ENCODE results near the gene CCL27. TPM values are rescaled to one million over a fixed set of nuclear protein-coding genes. Genes with fewer than 3 reads are reported as not detected.

The CCL27 gene
- total RNA-seq, 2 experiments from 2014 or later, result 0.23 TPM; not detected in 1

Other genes starting within 250 kb of the CCL27 start
- 10 to 100 TPM in 1 of 2 experiments, 1 to 10 TPM in 1; 9.7 to 12.9 TPM for gene FAM219A, start 204.1 kb downstream of the CCL27 start, total RNA-seq
- gene DNAI1, start 203.9 kb downstream of the CCL27 start, total RNA-seq, result under 1 TPM in 1 of 2 experiments, not detected in 1; 0.34 TPM
- not detected for gene ENHO, start 139.7 kb downstream of the CCL27 start, total RNA-seq
- not detected for gene CNTFR, start 72.9 kb downstream of the CCL27 start, total RNA-seq
- 10 to 100 TPM; 29.3 to 35.2 TPM for gene RPP25L, start 50.6 kb downstream of the CCL27 start, total RNA-seq
- gene DCTN3, start 42.2 kb downstream of the CCL27 start, total RNA-seq, result 10 to 100 TPM; 65.9 to 68.4 TPM
- gene ARID3C, start 33.6 kb downstream of the CCL27 start, total RNA-seq, result under 1 TPM; 0.66 to 0.76 TPM
- 10 to 100 TPM; 63.6 to 68.0 TPM for gene SIGMAR1, start 24.9 kb downstream of the CCL27 start, total RNA-seq
- 10 to 100 TPM; 45.1 to 53.9 TPM for gene GALT, start 16.0 kb downstream of the CCL27 start, total RNA-seq
- gene IL11RA, start 10.5 kb downstream of the CCL27 start, total RNA-seq, result 10 to 100 TPM; 18.3 to 21.3 TPM
- under 1 TPM; 0.30 to 0.66 TPM for gene CCL19, start 28.6 kb upstream of the CCL27 start, total RNA-seq
- not detected for gene CCL21, start 47.5 kb upstream of the CCL27 start, total RNA-seq

Data from activated CD4-positive, alpha-beta T cell treated with anti-CD3 and anti-CD28 coated beads for 36 hours (primary cell).